Kidney (tissue), 14 donors: ENCODE measurements around the gene AGXT. TPM values are rescaled to one million over a fixed set of nuclear protein-coding genes. Genes with fewer than 3 reads are reported as not detected.

Experiments used
- DNase-seq, 5 donors: peaks; one replicate each; pipeline ENCODE4 v3.0.0-alpha.2; 2013 to 2020
- FAIRE-seq: peaks from 2 replicates; lab custom pipeline; 2012; peaks lifted over from hg19 to GRCh38; lab: Jason Lieb, UNC
- H3K27ac ChIP-seq, 2 donors: one replicate each; pipeline ENCODE4 v1.7.0; 2013; ENCODE audit warnings: low read depth in 2 of 2, low read length in 2 of 2, inconsistent platforms in 1 of 2
- H3K27me3 ChIP-seq: one replicate; pipeline ENCODE4 v1.7.1; 2013; ENCODE audit warnings: low read length, inconsistent platforms; ENCODE audit not compliant: control insufficient read depth, insufficient read depth
- H3K36me3 ChIP-seq, 3 donors: one replicate each; pipeline versions ENCODE4 v1.7.0 to v1.7.1; 2013; ENCODE audit warnings: low read length in 3 of 3, control low read depth in 1 of 3, inconsistent platforms in 1 of 3; ENCODE audit not compliant: insufficient read depth in 3 of 3, control insufficient read depth in 2 of 3
- H3K4me1 ChIP-seq, 3 donors: one replicate each; pipeline versions ENCODE4 v1.7.0 to v1.7.1; 2013; ENCODE audit warnings: low read length in 3 of 3, inconsistent platforms in 1 of 3, low read depth in 1 of 3; ENCODE audit not compliant: control insufficient read depth in 2 of 3, insufficient read depth in 2 of 3
- H3K4me3 ChIP-seq, 3 donors: one replicate each; pipeline versions ENCODE4 v1.7.0 to v1.8.1; 2013; ENCODE audit warnings: low read length in 3 of 3, control low read depth in 1 of 3, inconsistent platforms in 1 of 3
- H3K9ac ChIP-seq, 3 donors: one replicate each; pipeline versions ENCODE4 v1.7.0 to v1.7.1; 2013; ENCODE audit warnings: low read length in 3 of 3, control low read depth in 1 of 3, inconsistent platforms in 1 of 3
- H3K9me3 ChIP-seq, 3 donors: one replicate each; pipeline versions ENCODE4 v1.7.0 to v1.7.1; 2013; ENCODE audit warnings: low read length in 3 of 3, control low read depth in 1 of 3, inconsistent platforms in 1 of 3; ENCODE audit not compliant: control insufficient read depth in 2 of 3, insufficient read depth in 1 of 3
- intact Hi-C: fragments of 100-400 bp; cut with DNase I; formaldehyde crosslinking; loops from one replicate; pipeline ENCODE4 v1.11.1; 2022
- polyA plus RNA-seq: library from polyadenylated mRNA; stranded (reverse); fragments of 350-450 nt; fragmentation: Illumina TruSeq; extraction: RNeasy Lipid Tissue Mini Kit (QIAGEN cat#74804); gene quantifications from one replicate; pipeline ENCODE4 v1.2.3, GENCODE V29; 2014; ENCODE audit warnings: low read depth, low replicate concordance; ENCODE audit not compliant: insufficient read depth
- total RNA-seq: library from RNA; stranded (reverse); fragmentation: NEBNext Ultra II Directional; extraction: Animal tissue kit (Norgen Biotek cat#: 25700); gene quantifications from one replicate; pipeline ENCODE4 v1.2.1, GENCODE V29; 2021
- TF ChIP-seq, protein P1 (sequence below): IDR thresholded peaks from 3 replicates; pipeline ENCODE4 v1.5.1; 2012; ENCODE audit warnings: mild to moderate bottlenecking, moderate library complexity, borderline replicate concordance; ENCODE audit not compliant: insufficient read depth; ENCODE audit errors: extremely low read depth
- donor health status: control.
- donor health status: control.
- donor health status: control.
- donor health status: control.
- donor health status: control.
- donor health status: DM: yes; HTN: yes; CAD: no.
- donor health status: Normal renal cell carcinoma (clear cell type).

Gene AGXT
- total and polyA plus RNA-seq, 2 donors from 2014 or later: 0.09 to 12.5 TPM

GRCh38 chr2:240889601-240890560 is 21.3 kb downstream of the AGXT start:
- Histone ChIP-seq H3K27ac (no peak overlapping the region), H3K9ac (no peak overlapping the region), H3K36me3 (no peaks in the 10 kb centered on the region), H3K4me1 (peaks cover 0 to 8% (median 0%) of the 10 kb centered on the region in 3 donors), H3K27me3 (no peaks in the 10 kb centered on the region), H3K4me3 (no peak overlapping the region), H3K9me3 (no peaks in the 10 kb centered on the region)
- no peak for DNase-seq
- TF ChIP-seq, protein P1, sequence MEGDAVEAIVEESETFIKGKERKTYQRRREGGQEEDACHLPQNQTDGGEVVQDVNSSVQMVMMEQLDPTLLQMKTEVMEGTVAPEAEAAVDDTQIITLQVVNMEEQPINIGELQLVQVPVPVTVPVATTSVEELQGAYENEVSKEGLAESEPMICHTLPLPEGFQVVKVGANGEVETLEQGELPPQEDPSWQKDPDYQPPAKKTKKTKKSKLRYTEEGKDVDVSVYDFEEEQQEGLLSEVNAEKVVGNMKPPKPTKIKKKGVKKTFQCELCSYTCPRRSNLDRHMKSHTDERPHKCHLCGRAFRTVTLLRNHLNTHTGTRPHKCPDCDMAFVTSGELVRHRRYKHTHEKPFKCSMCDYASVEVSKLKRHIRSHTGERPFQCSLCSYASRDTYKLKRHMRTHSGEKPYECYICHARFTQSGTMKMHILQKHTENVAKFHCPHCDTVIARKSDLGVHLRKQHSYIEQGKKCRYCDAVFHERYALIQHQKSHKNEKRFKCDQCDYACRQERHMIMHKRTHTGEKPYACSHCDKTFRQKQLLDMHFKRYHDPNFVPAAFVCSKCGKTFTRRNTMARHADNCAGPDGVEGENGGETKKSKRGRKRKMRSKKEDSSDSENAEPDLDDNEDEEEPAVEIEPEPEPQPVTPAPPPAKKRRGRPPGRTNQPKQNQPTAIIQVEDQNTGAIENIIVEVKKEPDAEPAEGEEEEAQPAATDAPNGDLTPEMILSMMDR: no peak
- FAIRE-seq: no peak
- intact Hi-C loops: no loop called here

DNA sequence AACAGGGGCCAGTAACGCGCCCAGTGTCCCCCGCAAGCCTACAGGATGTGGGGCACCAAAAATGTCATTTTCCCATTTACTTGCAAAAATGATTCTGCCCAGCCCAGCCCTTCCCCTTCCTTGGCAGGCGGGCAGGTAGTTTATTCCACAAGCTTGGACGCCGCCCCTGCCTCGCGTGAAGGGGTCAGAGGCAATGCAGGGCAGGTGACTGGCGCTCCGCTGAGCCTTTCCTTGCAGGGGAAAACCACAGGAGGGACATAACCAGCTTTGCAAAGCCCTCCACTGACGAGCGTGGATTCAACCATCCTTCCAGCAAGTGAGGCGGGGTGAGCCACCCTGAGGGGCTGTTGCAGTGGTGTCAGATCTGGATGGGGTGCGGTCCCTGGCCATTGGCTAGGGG is 22.1 kb downstream of the AGXT start:
- intact Hi-C loops: no loop called here
- Histone ChIP-seq H3K4me1 (peaks cover 0 to 14% (median 0%) of the 10 kb centered on the region in 3 donors), H3K9ac (no peak overlapping the region)

GRCh38 chr2:240891492-240892340 is 23.1 kb downstream of the AGXT start:
- intact Hi-C loops: no loop called here
- DNase-seq (no peak), FAIRE-seq (no peak)
- Histone ChIP-seq H3K4me3 (no peak overlapping the region), H3K36me3 (no peaks in the 10 kb centered on the region), H3K27me3 (no peaks in the 10 kb centered on the region), H3K9me3 (no peaks in the 10 kb centered on the region), H3K27ac (no peak overlapping the region), H3K4me1 (peaks cover 0 to 16% (median 0%) of the 10 kb centered on the region in 3 donors), H3K9ac (no peak overlapping the region)
- TF ChIP-seq, protein P1: no peak

More for the DNA sequence above, 22.1 kb downstream of the AGXT start:
- DNase-seq: no peak
- H3K4me3 ChIP-seq: no peak overlapping the region
- TF ChIP-seq, protein P1: no peak
- no peaks in the 10 kb centered on the region for H3K9me3 ChIP-seq
- no peak for FAIRE-seq
- H3K36me3 ChIP-seq: no peaks in the 10 kb centered on the region
- no peak overlapping the region for H3K27ac ChIP-seq
- H3K27me3 ChIP-seq: no peaks in the 10 kb centered on the region
